PC-9 (cell line): ENCODE measurements around the gene ZNF467.

Experiments used
- CTCF ChIP-seq: fragments of 200-600 bp; sonication (generic); conservative IDR thresholded peaks from 2 replicates; pipeline ENCODE4 v1.6.1; 2017; ENCODE audit warnings: mixed run types, antibody characterized with exemption, mild to moderate bottlenecking, moderate library complexity
- EZH2 ChIP-seq: fragments of 200-600 bp; sonication (generic); IDR thresholded peaks from 2 replicates; pipeline ENCODE4 v1.8.0; 2017; ENCODE audit warnings: antibody characterized with exemption, low read depth

DNA sequence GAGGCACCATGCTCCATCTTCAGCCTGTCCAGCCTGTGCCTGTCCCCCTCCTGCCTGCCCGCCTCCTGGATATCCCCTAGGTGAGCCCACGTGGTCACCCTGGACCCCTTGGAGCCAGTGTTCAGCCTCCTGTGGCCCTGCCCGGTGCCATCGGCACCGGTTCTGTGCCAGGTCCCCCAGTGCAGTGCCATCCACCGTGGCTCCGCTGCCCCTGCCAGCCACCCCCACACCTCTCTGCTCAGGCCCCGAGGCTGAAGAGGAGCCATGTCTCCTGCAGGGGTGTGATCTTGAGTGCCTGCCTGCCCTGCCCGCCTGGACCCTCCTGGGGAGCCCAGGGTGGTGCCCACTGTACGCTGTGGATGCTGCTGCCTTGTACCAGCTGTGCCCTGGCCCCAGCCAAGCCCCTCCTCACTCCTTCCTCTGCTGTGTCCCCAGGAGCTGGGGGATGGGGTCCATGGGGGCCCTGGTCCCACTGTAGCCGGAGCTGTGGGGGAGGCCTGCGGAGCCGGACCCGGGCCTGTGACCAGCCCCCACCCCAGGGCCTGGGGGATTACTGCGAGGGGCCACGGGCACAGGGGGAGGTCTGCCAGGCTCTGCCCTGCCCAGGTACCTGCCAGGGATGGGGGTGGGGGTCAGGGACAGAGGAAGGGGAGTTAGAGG is 38.6 kb upstream of the ZNF467 start:
- no peak for TF ChIP-seq CTCF
- TF ChIP-seq EZH2 = no peak
